WTC11 (cell line): ENCODE measurements around the gene LRR1.

Source experiments
- ATF2 ChIP-seq: sonication (generic); formaldehyde crosslinking; IDR thresholded peaks from 2 replicates; pipeline ENCODE4 v1.8.1; 2022; ENCODE audit warnings: low read depth, missing genetic modification reagents, borderline replicate concordance
- CTCF ChIP-seq: fragments of 200-600 bp; IDR thresholded peaks from 2 replicates; pipeline ENCODE4 v1.8.0; 2022; ENCODE audit warnings: antibody characterized with exemption
- ZBTB43 ChIP-seq: sonication (generic); formaldehyde crosslinking; IDR thresholded peaks from 2 replicates; pipeline ENCODE4 v1.8.1; 2023; ENCODE audit warnings: mild to moderate bottlenecking, missing genetic modification reagents
- ZNF121 ChIP-seq: sonication (generic); formaldehyde crosslinking; IDR thresholded peaks from 2 replicates; pipeline ENCODE4 v1.8.0; 2023; ENCODE audit warnings: missing genetic modification reagents
- ZNF138 ChIP-seq: sonication (generic); formaldehyde crosslinking; conservative IDR thresholded peaks from 2 replicates; pipeline ENCODE4 v1.8.1; 2022; ENCODE audit warnings: mild to moderate bottlenecking, moderate library complexity, missing genetic modification reagents
- ZNF317 ChIP-seq: sonication (generic); formaldehyde crosslinking; IDR thresholded peaks from 2 replicates; pipeline ENCODE4 v1.8.1; 2023; ENCODE audit warnings: low read depth, mild to moderate bottlenecking, moderate library complexity, missing genetic modification reagents, borderline replicate concordance
- ZNF423 ChIP-seq: fragments of 250-450 bp; sonication (Bioruptor Pico); IDR thresholded peaks from 2 replicates; pipeline ENCODE4 v2.1.2; 2022; ENCODE audit warnings: mild to moderate bottlenecking, moderate library complexity

DNA sequence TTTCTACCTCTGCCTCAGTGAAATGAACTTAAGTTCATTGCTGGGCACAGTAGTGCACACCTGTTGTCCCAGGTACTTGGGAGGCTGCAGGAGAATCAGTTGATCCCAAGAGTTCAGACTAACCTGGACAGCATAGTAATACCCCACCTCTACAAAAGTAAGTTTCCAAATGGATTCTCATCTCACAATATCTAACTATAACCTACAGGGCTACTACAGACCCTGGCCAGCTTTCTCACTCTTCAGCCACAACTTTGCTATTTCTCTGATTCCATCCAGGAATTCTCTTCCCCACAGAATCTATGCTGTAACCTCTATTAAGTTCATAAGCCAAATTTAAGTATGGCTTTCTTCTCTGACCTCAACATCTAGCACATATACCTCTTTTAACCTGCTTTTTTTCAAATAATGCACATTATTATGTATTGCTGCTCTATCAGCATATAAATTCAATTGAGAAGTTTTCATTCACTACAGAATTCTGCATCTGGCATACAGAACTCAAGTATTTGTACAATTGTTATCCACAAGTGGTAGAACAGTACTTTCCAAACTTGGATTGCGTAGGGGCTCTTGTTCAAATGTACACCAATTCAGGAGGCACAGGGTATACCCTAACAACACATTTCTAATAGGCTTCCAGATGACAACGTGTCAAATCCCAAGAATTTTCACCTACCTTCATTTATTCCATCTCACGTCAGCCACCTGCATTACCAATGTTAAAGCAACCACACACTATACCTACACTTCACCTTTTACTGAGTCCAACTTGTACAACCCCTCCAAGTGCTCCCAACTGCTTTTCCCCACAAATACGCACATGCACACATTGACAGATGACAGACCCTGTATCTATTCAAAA, 16.4 kb upstream of the LRR1 start:
- no peak for TF ChIP-seq ZNF423
- no peak for TF ChIP-seq ZNF138 (CRISPR knock-in tag)
- TF ChIP-seq ZBTB43, result no peak
- TF ChIP-seq ZNF317 (CRISPR knock-in tag), result no peak
- peak; percentile 58; the same call in 1 of the 2 replicates for TF ChIP-seq ZNF121
- TF ChIP-seq CTCF, result no peak
- no peak for TF ChIP-seq ATF2 (CRISPR knock-in tag)
